Fibroblast of lung (primary cell): ENCODE measurements around the gene GADD45G.

Experiments
- EZH2 ChIP-seq: IDR thresholded peaks from 2 replicates; pipeline ENCODE4 v1.5.1; 2012; ENCODE audit warnings: low read length, control low read depth, mild to moderate bottlenecking; ENCODE audit errors: missing control alignments
- TF ChIP-seq, protein P1 (sequence below), 2 donors: IDR thresholded peaks in 1 of 2; conservative IDR thresholded peaks in 1 of 2; 1 replicate in 1 of 2; 2 replicates in 1 of 2; pipeline ENCODE4 v1.5.1; 2011 to 2012; ENCODE audit warnings: low read length in 2 of 2, control low read depth in 1 of 2, inconsistent platforms in 1 of 2, low read depth in 1 of 2, mild to moderate bottlenecking in 1 of 2

- TF ChIP-seq, protein P1, sequence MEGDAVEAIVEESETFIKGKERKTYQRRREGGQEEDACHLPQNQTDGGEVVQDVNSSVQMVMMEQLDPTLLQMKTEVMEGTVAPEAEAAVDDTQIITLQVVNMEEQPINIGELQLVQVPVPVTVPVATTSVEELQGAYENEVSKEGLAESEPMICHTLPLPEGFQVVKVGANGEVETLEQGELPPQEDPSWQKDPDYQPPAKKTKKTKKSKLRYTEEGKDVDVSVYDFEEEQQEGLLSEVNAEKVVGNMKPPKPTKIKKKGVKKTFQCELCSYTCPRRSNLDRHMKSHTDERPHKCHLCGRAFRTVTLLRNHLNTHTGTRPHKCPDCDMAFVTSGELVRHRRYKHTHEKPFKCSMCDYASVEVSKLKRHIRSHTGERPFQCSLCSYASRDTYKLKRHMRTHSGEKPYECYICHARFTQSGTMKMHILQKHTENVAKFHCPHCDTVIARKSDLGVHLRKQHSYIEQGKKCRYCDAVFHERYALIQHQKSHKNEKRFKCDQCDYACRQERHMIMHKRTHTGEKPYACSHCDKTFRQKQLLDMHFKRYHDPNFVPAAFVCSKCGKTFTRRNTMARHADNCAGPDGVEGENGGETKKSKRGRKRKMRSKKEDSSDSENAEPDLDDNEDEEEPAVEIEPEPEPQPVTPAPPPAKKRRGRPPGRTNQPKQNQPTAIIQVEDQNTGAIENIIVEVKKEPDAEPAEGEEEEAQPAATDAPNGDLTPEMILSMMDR (conservative IDR thresholded peaks at IDR 0.05 in 1 of 2, IDR thresholded peaks at IDR 0.05 in 1 of 2; ENCODE audit: low read depth in 1 of 2, low read length in 2 of 2) = no peak
- TF ChIP-seq EZH2 = no peak
Observed at GRCh38 chr9:89601306-89601705, 3.5 kb upstream of the GADD45G start.
